Keratinocyte (primary cell): ENCODE measurements around the gene NECTIN2. TPM values are rescaled to one million over a fixed set of nuclear protein-coding genes. Genes with fewer than 3 reads are reported as not detected.
A peak's percentile ranks its signal among the peaks of the same experiment; 100 is the strongest.

ENCODE experiments used
- DNase-seq: peaks from one replicate; pipeline ENCODE4 v3.0.0-alpha.2; 2011; ENCODE audit warnings: low read depth, missing footprints, low spot score
- FAIRE-seq: peaks from 2 replicates; lab custom pipeline; 2011; peaks lifted over from hg19 to GRCh38; lab: Jason Lieb, UNC
- H2AFZ ChIP-seq: 2 replicates; pipeline ENCODE4 v1.6.0; 2012; ENCODE audit warnings: low read length, control low read depth, inconsistent platforms; ENCODE audit not compliant: control insufficient read depth
- H3K27ac ChIP-seq: 2 replicates; pipeline ENCODE4 v1.5.1; 2011; ENCODE audit warnings: low read length; ENCODE audit not compliant: control insufficient read depth, insufficient read depth
- H3K27me3 ChIP-seq: 3 replicates; pipeline ENCODE4 v1.6.0; 2011; ENCODE audit warnings: low read length; ENCODE audit not compliant: control insufficient read depth, insufficient read depth; ENCODE audit errors: extremely low read depth
- H3K36me3 ChIP-seq, 2 experiments: 2 replicates in 1 of 2; 3 replicates in 1 of 2; pipeline ENCODE4 v1.5.1; 2011; ENCODE audit warnings: low read length in 2 of 2, mild to moderate bottlenecking in 1 of 2; ENCODE audit not compliant: control insufficient read depth in 2 of 2, insufficient read depth in 2 of 2; ENCODE audit errors: extremely low read depth in 1 of 2
- H3K4me1 ChIP-seq: 3 replicates; pipeline ENCODE4 v1.5.1; 2011; ENCODE audit warnings: low read length; ENCODE audit not compliant: control insufficient read depth, insufficient read depth; ENCODE audit errors: extremely low read depth
- H3K4me2 ChIP-seq: 3 replicates; pipeline ENCODE4 v1.6.0; 2011; ENCODE audit warnings: low read depth, low read length; ENCODE audit not compliant: control insufficient read depth, insufficient read depth; ENCODE audit errors: extremely low read depth
- H3K4me3 ChIP-seq, 3 experiments: fragments of 200-600 bp in 1 of 3; sonication (generic) in 1 of 3; 2 replicates in 2 of 3; 3 replicates in 1 of 3; pipeline ENCODE4 v1.5.1; 2011 to 2016; ENCODE audit warnings: low read length in 3 of 3, mild to moderate bottlenecking in 3 of 3, control low read depth in 2 of 3, inconsistent platforms in 1 of 3, low read depth in 1 of 3, mixed read lengths in 1 of 3, mixed run types in 1 of 3, moderate library complexity in 1 of 3; ENCODE audit not compliant: control insufficient read depth in 2 of 3, insufficient read depth in 2 of 3; ENCODE audit errors: extremely low read depth in 1 of 3
- H3K79me2 ChIP-seq: 2 replicates; pipeline ENCODE4 v1.6.0; 2012; ENCODE audit warnings: low read length; ENCODE audit not compliant: control insufficient read depth, insufficient read depth
- H3K9ac ChIP-seq: 3 replicates; pipeline ENCODE4 v1.6.0; 2011; ENCODE audit warnings: low read length; ENCODE audit not compliant: control insufficient read depth, insufficient read depth; ENCODE audit errors: extremely low read depth
- H3K9me1 ChIP-seq: 3 replicates; pipeline ENCODE4 v1.6.0; 2011; ENCODE audit warnings: low read length; ENCODE audit not compliant: control insufficient read depth, insufficient read depth; ENCODE audit errors: extremely low read depth
- H3K9me3 ChIP-seq: 2 replicates; pipeline ENCODE4 v1.5.1; 2012; ENCODE audit warnings: low read depth, low read length; ENCODE audit not compliant: control insufficient read depth
- H4K20me1 ChIP-seq: 3 replicates; pipeline ENCODE4 v1.6.0; 2011; ENCODE audit warnings: low read length; ENCODE audit not compliant: control insufficient read depth, insufficient read depth; ENCODE audit errors: extremely low read depth
- CTCF ChIP-seq, 3 experiments: IDR thresholded peaks in 1 of 3; conservative IDR thresholded peaks in 1 of 3; optimal IDR thresholded peaks in 1 of 3; 2 replicates in 2 of 3; 3 replicates in 1 of 3; pipeline versions ENCODE3 to v1.5.1; 2011; ENCODE audit warnings: low read length in 3 of 3, mild to moderate bottlenecking in 3 of 3, moderate library complexity in 2 of 3, control low read depth in 1 of 3, inconsistent platforms in 1 of 3; ENCODE audit not compliant: insufficient read depth in 2 of 3; ENCODE audit errors: extremely low read depth in 1 of 3
- EZH2 ChIP-seq: IDR thresholded peaks from one replicate; pipeline ENCODE4 v1.6.1; 2012; ENCODE audit warnings: inconsistent platforms, mild to moderate bottlenecking, low read length, moderate library complexity
- dilution Hi-C: fragments of 300-500 bp; cut with MboI; formaldehyde crosslinking; loops from one replicate; pipeline ENCODE4 v1.7.0; 2020; ENCODE audit warnings: low sequenced_read_pairs; ENCODE audit not compliant: extremely low pct_ligation_motif_present
- polyA plus RNA-seq, 5 experiments: library from polyadenylated mRNA; depleted of rRNA in 3 of 5; stranded (reverse) in 3 of 5; stranded (forward) in 1 of 5; unstranded in 1 of 5; fragments of >200 nt; gene quantifications; 1 replicate in 1 of 5; 2 replicates in 3 of 5; 3 replicates in 1 of 5; pipeline versions ENCODE4 v1.2.1 to v1.2.3, GENCODE V29; 2011 to 2012; ENCODE audit warnings: missing spikeins in 2 of 5, low read depth in 1 of 5, low replicate concordance in 1 of 5

Gene NECTIN2
- polyA plus RNA-seq, 1 donor (not counting 4 experiments of a cell fraction or from before 2014, with no cell fraction given): 26.8 TPM

GRCh38 chr19:44807162-44807561 is 38.9 kb upstream of the NECTIN2 start:
- FAIRE-seq: peak; percentile 95
- no peak overlapping the region for H2AFZ ChIP-seq

GRCh38 chr19:44807652-44808462 is 38.2 kb upstream of the NECTIN2 start:
- no peak for FAIRE-seq
- no peaks in the 10 kb centered on the region for H3K27me3 ChIP-seq
- H4K20me1 ChIP-seq: peaks cover 4% of the 10 kb centered on the region
- H3K27ac ChIP-seq: no peak overlapping the region
- peak overlapping the region; percentile 77 for H3K4me2 ChIP-seq
- no peak overlapping the region for H3K4me3 ChIP-seq
- TF ChIP-seq EZH2 (no peak), CTCF (optimal IDR thresholded peaks at IDR 0.05 in 1 of 3, IDR thresholded peaks at IDR 0.05 in 1 of 3, conservative IDR thresholded peaks at IDR 0.05 in 1 of 3; ENCODE audit: extremely low read depth in 1 of 3, insufficient read depth in 2 of 3, low read length in 3 of 3) (peak in 2 of 3 experiments; percentile 17 to 60)
- dilution Hi-C loops: no loop called here
- no peak overlapping the region for H3K9ac ChIP-seq
- H2AFZ ChIP-seq: no peak overlapping the region
- H3K36me3 ChIP-seq: peaks cover 5 to 17% of the 10 kb centered on the region in 2 experiments
- H3K9me1 ChIP-seq: no peaks in the 10 kb centered on the region
- no peaks in the 10 kb centered on the region for H3K79me2 ChIP-seq
- H3K9me3 ChIP-seq: no peaks in the 10 kb centered on the region
- H3K4me1 ChIP-seq: peaks cover 42% of the 10 kb centered on the region
- DNase-seq: peak; percentile 64

More at GRCh38 chr19:44807162-44807561, 38.9 kb upstream of the NECTIN2 start:
- no peaks in the 10 kb centered on the region for H3K79me2 ChIP-seq
- no peaks in the 10 kb centered on the region for H3K27me3 ChIP-seq
- H3K9ac ChIP-seq: no peak overlapping the region
- DNase-seq: peak; percentile 96
- H3K4me1 ChIP-seq: peaks cover 42% of the 10 kb centered on the region
- H3K36me3 ChIP-seq: peaks cover 10 to 24% of the 10 kb centered on the region in 2 experiments
- no peaks in the 10 kb centered on the region for H3K9me3 ChIP-seq
- H3K4me2 ChIP-seq: no peak overlapping the region
- H3K27ac ChIP-seq: peak overlapping the region; percentile 5
- no peak overlapping the region for H3K4me3 ChIP-seq
- H3K9me1 ChIP-seq: no peaks in the 10 kb centered on the region
- TF ChIP-seq EZH2 (no peak), CTCF (optimal IDR thresholded peaks at IDR 0.05 in 1 of 3, IDR thresholded peaks at IDR 0.05 in 1 of 3, conservative IDR thresholded peaks at IDR 0.05 in 1 of 3; ENCODE audit: extremely low read depth in 1 of 3, insufficient read depth in 2 of 3, low read length in 3 of 3) (peak in 1 of 3 experiments; percentile 0)
- peaks cover 6% of the 10 kb centered on the region for H4K20me1 ChIP-seq
- dilution Hi-C loops: no loop called here
